GM23338 (cell line): Measurements from ENCODE around the gene C18orf54. TPM values are rescaled to one million over a fixed set of nuclear protein-coding genes. Genes with fewer than 3 reads are reported as not detected.

Experiments
- ATAC-seq: fragments of 200-7000 bp; cut with Tn5 transposase; 3 replicates; pipeline ENCODE4 v1.9.1; 2020
- DNase-seq: peaks from one replicate; pipeline ENCODE4 v3.0.0-alpha.2; 2015; ENCODE audit warnings: low spot score
- H2AFZ ChIP-seq: fragments of 200-600 bp; sonication (generic); 2 replicates; pipeline ENCODE4 v1.8.0; 2016; ENCODE audit warnings: antibody characterized with exemption, mild to moderate bottlenecking, moderate library complexity
- H3F3A ChIP-seq: fragments of 200-600 bp; sonication (generic); replicated peaks from 2 replicates; pipeline ENCODE4 v1.8.0; 2017; ENCODE audit warnings: antibody characterized with exemption, mixed run types, low read depth
- H3K27ac ChIP-seq: fragments of 200-600 bp; sonication (generic); 2 replicates; pipeline ENCODE4 v1.6.1; 2016; ENCODE audit warnings: low read depth
- H3K27me3 ChIP-seq: fragments of 200-600 bp; sonication (generic); 2 replicates; pipeline ENCODE4 v1.8.0; 2016; ENCODE audit warnings: mild to moderate bottlenecking, mixed run types, moderate library complexity; ENCODE audit not compliant: insufficient read depth
- H3K36me3 ChIP-seq: fragments of 200-600 bp; sonication (generic); 2 replicates; pipeline ENCODE4 v1.8.0; 2016; ENCODE audit warnings: mild to moderate bottlenecking; ENCODE audit not compliant: insufficient read depth
- H3K4me1 ChIP-seq: fragments of 200-600 bp; sonication (generic); 2 replicates; pipeline ENCODE4 v1.8.0; 2016; ENCODE audit warnings: mild to moderate bottlenecking, moderate library complexity; ENCODE audit not compliant: insufficient read depth
- H3K4me2 ChIP-seq: fragments of 200-600 bp; sonication (generic); 2 replicates; pipeline ENCODE4 v1.7.1; 2017; ENCODE audit warnings: mixed run types
- H3K4me3 ChIP-seq: fragments of 200-600 bp; sonication (generic); 2 replicates; pipeline ENCODE4 v1.6.1; 2016; ENCODE audit warnings: mixed run types
- H3K79me2 ChIP-seq: fragments of 200-600 bp; sonication (generic); replicated peaks from 2 replicates; pipeline ENCODE4 v1.8.0; 2017; ENCODE audit warnings: mild to moderate bottlenecking; ENCODE audit not compliant: insufficient read depth
- H3K9me2 ChIP-seq: fragments of 200-600 bp; sonication (generic); 2 replicates; pipeline ENCODE4 v1.8.0; 2017; ENCODE audit not compliant: insufficient read depth
- H4K20me1 ChIP-seq: fragments of 200-600 bp; sonication (generic); replicated peaks from 2 replicates; pipeline ENCODE4 v1.8.0; 2017; ENCODE audit warnings: mild to moderate bottlenecking; ENCODE audit not compliant: insufficient read depth
- H3K27ac Mint-ChIP-seq: 2 replicates; pipeline ENCODE4 v1.8.0; 2020; ENCODE audit warnings: inconsistent platforms, mild to moderate bottlenecking, moderate library complexity, mixed read lengths
- H3K27me3 Mint-ChIP-seq: 3 replicates; pipeline ENCODE4 v1.8.0; 2022; ENCODE audit warnings: low read depth, mild to moderate bottlenecking, moderate library complexity, mixed read lengths, inconsistent platforms; ENCODE audit not compliant: insufficient read depth, poor library complexity
- H3K36me3 Mint-ChIP-seq: 3 replicates; pipeline ENCODE4 v1.8.0; 2021; ENCODE audit warnings: low read depth, mild to moderate bottlenecking, inconsistent platforms, moderate library complexity, mixed read lengths
- H3K4me1 Mint-ChIP-seq: 3 replicates; pipeline ENCODE4 v1.8.0; 2020; ENCODE audit warnings: mild to moderate bottlenecking, inconsistent platforms, mixed read lengths
- H3K4me3 Mint-ChIP-seq: 3 replicates; pipeline ENCODE4 v1.8.0; 2021; ENCODE audit warnings: moderate library complexity, mild to moderate bottlenecking, inconsistent platforms, mixed read lengths
- H3K9me3 Mint-ChIP-seq: 3 replicates; pipeline ENCODE4 v1.8.0; 2020; ENCODE audit warnings: moderate library complexity, mild to moderate bottlenecking, inconsistent platforms, mixed read lengths
- CREB1 ChIP-seq: fragments of 250-450 bp; sonication (Bioruptor Pico); IDR thresholded peaks from 2 replicates; pipeline ENCODE4 v1.5.0; 2020; ENCODE audit warnings: low read depth, mild to moderate bottlenecking, moderate library complexity
- CTCF ChIP-seq, 2 experiments: fragments of 200-600 bp in 1 of 2; sonication (generic) in 1 of 2; conservative IDR thresholded peaks; 2 replicates each; pipeline versions ENCODE4 v1.5.1 to v1.6.1; 2016 to 2017; ENCODE audit warnings: antibody characterized with exemption in 2 of 2, low read depth in 2 of 2, mild to moderate bottlenecking in 2 of 2, moderate library complexity in 1 of 2
- EZH2 ChIP-seq: fragments of 200-600 bp; sonication (generic); IDR thresholded peaks from one replicate; pipeline ENCODE4 v1.8.0; 2017; ENCODE audit warnings: antibody characterized with exemption, mild to moderate bottlenecking, low read depth; ENCODE audit not compliant: unreplicated experiment
- EZH2phosphoT487 ChIP-seq: fragments of 200-600 bp; sonication (generic); IDR thresholded peaks from one replicate; pipeline ENCODE4 v1.8.1; 2018; ENCODE audit warnings: antibody characterized with exemption; ENCODE audit not compliant: unreplicated experiment
- JUNB ChIP-seq: IDR thresholded peaks from one replicate; pipeline ENCODE4 v1.6.1; 2016; ENCODE audit warnings: antibody characterized with exemption; ENCODE audit not compliant: unreplicated experiment
- NANOG ChIP-seq: IDR thresholded peaks from 2 replicates; pipeline ENCODE4 v1.6.1; 2016; ENCODE audit warnings: antibody characterized with exemption, borderline replicate concordance
- POLR2AphosphoS5 ChIP-seq: IDR thresholded peaks from 2 replicates; pipeline ENCODE4 v1.6.1; 2016; ENCODE audit warnings: antibody characterized with exemption, low read depth
- STAT1 ChIP-seq: IDR thresholded peaks from one replicate; pipeline ENCODE4 v1.6.1; 2016; ENCODE audit warnings: antibody characterized with exemption; ENCODE audit not compliant: unreplicated experiment
- ZNF331 ChIP-seq: fragments of 250-450 bp; sonication (Bioruptor Pico); IDR thresholded peaks from 2 replicates; pipeline ENCODE4 v1.5.0; 2020; ENCODE audit warnings: low read depth, mild to moderate bottlenecking, moderate library complexity
- polyA plus RNA-seq: library from polyadenylated mRNA; unstranded; fragments of >200 nt; fragmentation: Nextera tagmentation; extraction: Ambion mirVana; gene quantifications from 2 replicates; pipeline ENCODE4 v1.2.1, GENCODE V29; 2016
- total RNA-seq: library from RNA; depleted of rRNA; stranded (reverse); fragments of >200 nt; shearing (Covaris generic); gene quantifications from 2 replicates; pipeline ENCODE4 v1.2.3, GENCODE V29; 2014
- TF ChIP-seq, protein P1 (sequence below): IDR thresholded peaks from one replicate; pipeline ENCODE4 v1.6.1; 2018; ENCODE audit warnings: antibody characterized with exemption; ENCODE audit not compliant: unreplicated experiment
- TF ChIP-seq, protein P2 (sequence below): IDR thresholded peaks from 2 replicates; pipeline ENCODE4 v1.6.1; 2016; ENCODE audit warnings: antibody characterized with exemption

C18orf54 gene
- total and polyA plus RNA-seq, 2 experiments from 2014 or later, result 13.9 to 29.6 TPM

DNA sequence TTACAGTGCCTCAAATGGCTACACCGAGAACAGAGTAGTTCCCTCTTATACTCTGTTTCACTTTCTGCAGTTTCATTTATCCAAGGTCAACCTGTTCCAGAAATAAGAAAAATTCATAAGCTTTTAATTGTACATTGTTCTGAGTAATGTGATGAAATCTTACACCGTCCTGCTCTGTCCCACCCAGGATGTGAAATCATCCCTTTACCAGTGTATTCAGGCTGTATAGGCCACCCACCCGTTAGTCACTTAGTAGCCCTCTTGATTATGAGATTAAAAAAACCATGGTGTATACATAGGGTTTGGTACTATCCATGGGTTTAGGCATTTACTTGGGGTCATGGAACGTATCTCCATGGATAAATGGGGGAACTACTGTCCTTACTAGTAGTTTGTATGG, 29.9 kb upstream of the C18orf54 start:
- no peaks in the 10 kb centered on the region for H3K4me1 Mint-ChIP-seq
- no peak overlapping the region for H3K27ac Mint-ChIP-seq
- H3F3A ChIP-seq, result no peaks in the 10 kb centered on the region
- no peaks in the 10 kb centered on the region for H3K4me1 ChIP-seq
- H3K4me3 ChIP-seq, result no peak overlapping the region
- no peak for ATAC-seq
- no peaks in the 10 kb centered on the region for H3K36me3 ChIP-seq
- no peak overlapping the region for H3K4me3 Mint-ChIP-seq
- no peaks in the 10 kb centered on the region for H3K9me2 ChIP-seq
- no peaks in the 10 kb centered on the region for H3K79me2 ChIP-seq
- no peaks in the 10 kb centered on the region for H3K27me3 Mint-ChIP-seq
- no peak overlapping the region for H3K4me2 ChIP-seq
- no peaks in the 10 kb centered on the region for H3K9me3 Mint-ChIP-seq
- H3K27ac ChIP-seq, result no peak overlapping the region
- H3K36me3 Mint-ChIP-seq, result no peaks in the 10 kb centered on the region
- no peak overlapping the region; the same call in 1 of the 2 replicates for H2AFZ ChIP-seq
- TF ChIP-seq ZNF331 (CRISPR knock-in tag) (no peak), JUNB (no peak), EZH2phosphoT487 (no peak), EZH2 (no peak), NANOG (no peak), POLR2AphosphoS5 (no peak), CREB1 (CRISPR knock-in tag) (no peak), CTCF (conservative IDR thresholded peaks at IDR 0.05; ENCODE audit: low read depth in 2 of 2) (no peak)
- TF ChIP-seq, protein P1, sequence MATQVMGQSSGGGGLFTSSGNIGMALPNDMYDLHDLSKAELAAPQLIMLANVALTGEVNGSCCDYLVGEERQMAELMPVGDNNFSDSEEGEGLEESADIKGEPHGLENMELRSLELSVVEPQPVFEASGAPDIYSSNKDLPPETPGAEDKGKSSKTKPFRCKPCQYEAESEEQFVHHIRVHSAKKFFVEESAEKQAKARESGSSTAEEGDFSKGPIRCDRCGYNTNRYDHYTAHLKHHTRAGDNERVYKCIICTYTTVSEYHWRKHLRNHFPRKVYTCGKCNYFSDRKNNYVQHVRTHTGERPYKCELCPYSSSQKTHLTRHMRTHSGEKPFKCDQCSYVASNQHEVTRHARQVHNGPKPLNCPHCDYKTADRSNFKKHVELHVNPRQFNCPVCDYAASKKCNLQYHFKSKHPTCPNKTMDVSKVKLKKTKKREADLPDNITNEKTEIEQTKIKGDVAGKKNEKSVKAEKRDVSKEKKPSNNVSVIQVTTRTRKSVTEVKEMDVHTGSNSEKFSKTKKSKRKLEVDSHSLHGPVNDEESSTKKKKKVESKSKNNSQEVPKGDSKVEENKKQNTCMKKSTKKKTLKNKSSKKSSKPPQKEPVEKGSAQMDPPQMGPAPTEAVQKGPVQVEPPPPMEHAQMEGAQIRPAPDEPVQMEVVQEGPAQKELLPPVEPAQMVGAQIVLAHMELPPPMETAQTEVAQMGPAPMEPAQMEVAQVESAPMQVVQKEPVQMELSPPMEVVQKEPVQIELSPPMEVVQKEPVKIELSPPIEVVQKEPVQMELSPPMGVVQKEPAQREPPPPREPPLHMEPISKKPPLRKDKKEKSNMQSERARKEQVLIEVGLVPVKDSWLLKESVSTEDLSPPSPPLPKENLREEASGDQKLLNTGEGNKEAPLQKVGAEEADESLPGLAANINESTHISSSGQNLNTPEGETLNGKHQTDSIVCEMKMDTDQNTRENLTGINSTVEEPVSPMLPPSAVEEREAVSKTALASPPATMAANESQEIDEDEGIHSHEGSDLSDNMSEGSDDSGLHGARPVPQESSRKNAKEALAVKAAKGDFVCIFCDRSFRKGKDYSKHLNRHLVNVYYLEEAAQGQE, result no peak
- TF ChIP-seq, protein P2, sequence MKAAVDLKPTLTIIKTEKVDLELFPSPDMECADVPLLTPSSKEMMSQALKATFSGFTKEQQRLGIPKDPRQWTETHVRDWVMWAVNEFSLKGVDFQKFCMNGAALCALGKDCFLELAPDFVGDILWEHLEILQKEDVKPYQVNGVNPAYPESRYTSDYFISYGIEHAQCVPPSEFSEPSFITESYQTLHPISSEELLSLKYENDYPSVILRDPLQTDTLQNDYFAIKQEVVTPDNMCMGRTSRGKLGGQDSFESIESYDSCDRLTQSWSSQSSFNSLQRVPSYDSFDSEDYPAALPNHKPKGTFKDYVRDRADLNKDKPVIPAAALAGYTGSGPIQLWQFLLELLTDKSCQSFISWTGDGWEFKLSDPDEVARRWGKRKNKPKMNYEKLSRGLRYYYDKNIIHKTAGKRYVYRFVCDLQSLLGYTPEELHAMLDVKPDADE, result no peak
- no peak for DNase-seq
- H3K27me3 ChIP-seq, result no peaks in the 10 kb centered on the region
- no peaks in the 10 kb centered on the region for H4K20me1 ChIP-seq

GRCh38 chr18:54329787-54330186, 27.9 kb upstream of the C18orf54 start:
- Histone ChIP-seq H3K9me2 (no peaks in the 10 kb centered on the region), H3K27me3 (no peaks in the 10 kb centered on the region), H3K4me3 (no peak overlapping the region), H4K20me1 (no peaks in the 10 kb centered on the region), H2AFZ (no peak overlapping the region), H3K79me2 (no peaks in the 10 kb centered on the region), H3K36me3 (no peaks in the 10 kb centered on the region), H3K27ac (no peak overlapping the region), H3F3A (no peaks in the 10 kb centered on the region), H3K4me2 (no peak overlapping the region), H3K4me1 (no peaks in the 10 kb centered on the region)
- Mint-ChIP-seq H3K27ac (no peak overlapping the region), H3K9me3 (no peaks in the 10 kb centered on the region), H3K36me3 (no peaks in the 10 kb centered on the region), H3K4me3 (no peak overlapping the region), H3K4me1 (no peaks in the 10 kb centered on the region), H3K27me3 (peaks cover 2% of the 10 kb centered on the region)
- ATAC-seq (no peak), DNase-seq (no peak)
- TF ChIP-seq CREB1 (CRISPR knock-in tag) (no peak), JUNB (no peak), STAT1 (no peak), CTCF (conservative IDR thresholded peaks at IDR 0.05; ENCODE audit: low read depth in 2 of 2) (no peak), EZH2 (no peak), NANOG (no peak), POLR2AphosphoS5 (no peak)
- TF ChIP-seq, protein P1, result no peak
